HG03025 (cell line): ENCODE results near the gene TRAFD1.
"Not testable (repeated sequence)": the region's sequence is repeated elsewhere in the genome, so short reads cannot be mapped to it uniquely, and the experiment has no call there.

Experiments
- ATAC-seq: cut with Tn5 transposase; IDR thresholded peaks from one replicate; pipeline ENCODE4 v1.9.1; 2021; ENCODE audit warnings: mild to moderate bottlenecking, moderate library complexity; ENCODE audit not compliant: unreplicated experiment, low FRiP score

TRAFD1 gene

GRCh38 chr12:112153893-112154219 is 28.5 kb downstream of the TRAFD1 start:
- ATAC-seq, result no peak

- not testable (repeated sequence) for ATAC-seq
These were observed 33.2 kb downstream of the TRAFD1 start for GRCh38 chr12:112158461-112159145.

GRCh38 chr12:112159146-112159541 is 33.8 kb downstream of the TRAFD1 start:
- no peak for ATAC-seq

GRCh38 chr12:112160611-112161010 is 35.3 kb downstream of the TRAFD1 start:
- ATAC-seq, result no peak

- ATAC-seq, result no peak
These were observed 36.4 kb downstream of the TRAFD1 start for GRCh38 chr12:112161711-112162110.

GRCh38 chr12:112162241-112162790 is 37.0 kb downstream of the TRAFD1 start:
- ATAC-seq, result no peak

- ATAC-seq, result no peak
These were observed 37.7 kb downstream of the TRAFD1 start for GRCh38 chr12:112163056-112163455.

GRCh38 chr12:112163471-112163991 is 38.2 kb downstream of the TRAFD1 start:
- no peak for ATAC-seq

GRCh38 chr12:112164011-112164660 is 38.8 kb downstream of the TRAFD1 start:
- no peak for ATAC-seq

GRCh38 chr12:112165624-112166023 is 40.3 kb downstream of the TRAFD1 start:
- no peak for ATAC-seq

GRCh38 chr12:112166051-112167015 is 41.0 kb downstream of the TRAFD1 start:
- ATAC-seq, result no peak

GRCh38 chr12:112167031-112167461 is 41.7 kb downstream of the TRAFD1 start:
- ATAC-seq, result no peak

GRCh38 chr12:112167718-112168525 is 42.6 kb downstream of the TRAFD1 start:
- ATAC-seq, result no peak

- no peak for ATAC-seq
These were observed 43.2 kb downstream of the TRAFD1 start for GRCh38 chr12:112168561-112168971.

GRCh38 chr12:112169161-112169872 is 44.0 kb downstream of the TRAFD1 start:
- ATAC-seq, result no peak

- no peak for ATAC-seq
These were observed 44.6 kb downstream of the TRAFD1 start for GRCh38 chr12:112169966-112170365.

- no peak for ATAC-seq
These were observed 45.0 kb downstream of the TRAFD1 start for GRCh38 chr12:112170376-112170775.

GRCh38 chr12:112170971-112171596 is 45.7 kb downstream of the TRAFD1 start:
- ATAC-seq, result no peak
